Islet precursor cell (in vitro differentiated cells): ENCODE results near the gene IL17C.
"Not testable (repeated sequence)": the region's sequence is repeated elsewhere in the genome, so short reads cannot be mapped to it uniquely, and the experiment has no call there.

Experiments
- DNase-seq: peaks from one replicate; pipeline ENCODE4 v3.0.0-alpha.2; 2018

IL17C gene, protein sequence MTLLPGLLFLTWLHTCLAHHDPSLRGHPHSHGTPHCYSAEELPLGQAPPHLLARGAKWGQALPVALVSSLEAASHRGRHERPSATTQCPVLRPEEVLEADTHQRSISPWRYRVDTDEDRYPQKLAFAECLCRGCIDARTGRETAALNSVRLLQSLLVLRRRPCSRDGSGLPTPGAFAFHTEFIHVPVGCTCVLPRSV

DNA sequence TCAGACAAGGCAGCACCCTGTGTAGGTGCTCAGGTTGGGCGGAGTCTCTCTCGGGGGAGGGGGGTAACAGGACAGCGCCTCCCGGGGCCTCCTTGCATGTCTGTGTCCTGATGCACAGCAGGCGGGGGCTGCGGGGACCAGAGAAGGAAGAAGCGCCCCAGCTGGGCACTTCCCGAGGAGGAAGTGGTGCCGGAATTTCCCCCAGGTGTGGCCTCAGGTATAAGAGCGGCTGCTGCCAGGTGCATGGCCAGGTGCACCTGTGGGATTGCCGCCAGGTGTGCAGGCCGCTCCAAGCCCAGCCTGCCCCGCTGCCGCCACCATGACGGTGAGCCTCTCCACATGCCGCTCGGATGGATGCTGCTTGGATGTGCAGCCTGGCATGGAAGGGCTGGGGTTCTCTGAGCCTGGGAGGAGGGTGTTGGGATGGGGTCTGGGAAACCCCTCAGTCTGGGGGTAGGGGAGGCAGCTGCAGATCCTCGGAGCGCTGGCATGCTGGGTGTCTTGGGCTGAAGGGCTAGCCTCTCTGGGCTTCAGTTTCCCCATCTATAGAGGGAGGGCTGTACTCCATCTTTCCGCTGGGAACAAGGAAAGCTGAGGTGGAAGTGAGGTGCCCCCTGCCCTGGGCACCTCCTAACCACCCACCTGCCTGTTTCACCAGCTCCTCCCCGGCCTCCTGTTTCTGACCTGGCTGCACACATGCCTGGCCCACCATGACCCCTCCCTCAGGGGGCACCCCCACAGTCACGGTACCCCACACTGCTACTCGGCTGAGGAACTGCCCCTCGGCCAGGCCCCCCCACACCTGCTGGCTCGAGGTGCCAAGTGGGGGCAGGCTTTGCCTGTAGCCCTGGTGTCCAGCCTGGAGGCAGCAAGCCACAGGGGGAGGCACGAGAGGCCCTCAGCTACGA lies at the start of gene IL17C:
IL17C (plus strand) TSS at position 250 of the 908 bp plus-strand sequence; CDS start at position 320, 70 bp downstream.
- DNase-seq = no peak

DNA sequence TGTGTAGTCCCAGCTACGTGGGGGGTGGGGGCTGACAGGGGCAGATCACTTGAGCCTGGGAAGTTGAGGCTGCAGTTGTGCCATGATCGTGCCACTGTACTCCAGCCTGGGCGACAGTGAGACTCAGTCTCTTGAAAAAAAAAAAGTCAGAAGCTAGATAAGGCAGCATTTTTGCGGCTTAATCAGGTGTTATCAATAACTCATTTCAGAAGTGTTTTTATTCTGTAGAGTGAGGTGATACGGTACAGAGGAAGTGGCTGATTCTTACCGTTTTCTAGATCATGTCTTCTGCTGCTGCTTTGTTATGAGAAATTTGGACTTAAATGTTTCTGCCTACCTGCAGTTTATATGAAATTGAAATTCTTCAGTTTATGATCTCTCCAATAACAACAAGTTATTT lies 49.6 kb upstream of the IL17C start:
- DNase-seq = no peak

DNA sequence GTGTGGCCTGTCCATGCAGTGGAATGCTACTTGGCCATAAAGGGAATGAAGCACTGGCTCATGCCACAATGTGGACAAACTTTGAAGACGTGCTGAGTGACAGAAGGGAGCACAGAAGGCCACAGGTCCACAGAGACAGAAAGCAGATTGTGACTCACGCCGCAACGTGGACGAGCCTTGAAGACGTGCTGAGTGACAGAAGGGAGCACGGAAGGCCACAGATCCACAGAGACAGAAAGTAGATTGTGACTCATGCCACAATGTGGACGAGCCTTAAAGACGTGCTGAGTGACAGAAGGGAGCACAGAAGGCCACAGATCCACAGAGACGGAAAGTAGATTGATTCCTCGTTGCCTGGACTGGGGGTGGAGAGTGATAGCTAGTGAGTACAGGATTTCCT lies 48.9 kb upstream of the IL17C start:
- no peak for DNase-seq

DNA sequence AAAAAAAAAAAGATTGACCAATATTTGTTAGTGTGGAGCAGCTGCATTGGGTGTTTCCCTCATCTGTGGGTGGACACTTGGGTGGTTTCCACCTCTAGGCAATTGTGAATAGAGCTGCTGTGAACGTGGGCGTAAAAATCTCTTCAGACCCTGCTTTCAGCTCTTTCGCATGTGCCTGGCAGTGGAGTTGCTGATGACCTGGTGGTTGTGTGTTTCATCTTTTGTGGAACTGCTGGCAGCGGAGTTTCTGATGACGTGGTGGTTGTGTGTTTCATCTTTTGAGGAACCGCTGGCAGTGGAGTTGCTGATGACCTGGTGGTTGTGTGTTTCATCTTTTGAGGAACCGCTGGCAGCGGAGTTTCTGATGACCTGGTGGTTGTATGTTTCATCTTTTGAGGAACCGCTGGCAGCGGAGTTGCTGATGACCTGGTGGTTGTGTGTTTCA lies 46.8 kb upstream of the IL17C start:
- DNase-seq = no peak

DNA sequence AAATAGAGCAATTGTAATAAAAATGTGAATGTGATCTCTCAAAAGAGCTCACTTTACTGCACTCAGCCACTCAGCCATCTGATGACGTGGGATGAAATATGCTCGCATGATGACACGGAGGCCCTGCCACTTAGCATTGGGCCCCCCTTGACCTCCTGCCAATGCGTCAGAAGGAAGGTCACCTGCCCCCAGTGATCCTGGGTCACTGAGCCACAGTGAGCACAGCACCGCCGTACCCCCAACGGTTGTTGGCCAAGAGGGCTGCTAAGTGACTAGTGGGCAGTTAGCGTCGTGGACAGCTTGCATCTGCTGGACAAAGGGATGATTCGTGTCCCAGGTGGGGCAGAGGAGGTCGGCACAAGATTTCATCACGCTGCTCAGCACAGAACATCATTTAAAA lies 45.3 kb upstream of the IL17C start:
- DNase-seq = no peak

DNA sequence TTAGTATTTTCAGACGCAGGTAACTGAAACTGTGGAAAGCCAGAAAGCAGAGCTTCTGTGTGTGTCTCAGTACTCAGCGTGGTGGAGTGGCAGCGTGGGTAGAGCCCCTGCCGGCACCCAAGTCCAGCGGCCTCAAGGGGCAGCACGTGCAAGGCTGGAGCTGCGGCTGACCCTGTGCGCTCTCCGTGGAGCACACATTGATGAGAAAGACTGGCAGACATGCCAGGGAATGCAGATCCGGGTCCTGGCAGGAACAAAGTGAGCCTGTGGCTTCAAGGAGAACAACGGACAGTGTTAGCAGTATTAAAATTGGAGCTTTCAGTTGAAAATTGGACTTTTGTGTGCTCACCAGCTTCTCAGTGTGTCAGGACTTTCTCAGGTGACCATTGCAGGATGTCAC lies 44.9 kb upstream of the IL17C start:
- no peak for DNase-seq

DNA sequence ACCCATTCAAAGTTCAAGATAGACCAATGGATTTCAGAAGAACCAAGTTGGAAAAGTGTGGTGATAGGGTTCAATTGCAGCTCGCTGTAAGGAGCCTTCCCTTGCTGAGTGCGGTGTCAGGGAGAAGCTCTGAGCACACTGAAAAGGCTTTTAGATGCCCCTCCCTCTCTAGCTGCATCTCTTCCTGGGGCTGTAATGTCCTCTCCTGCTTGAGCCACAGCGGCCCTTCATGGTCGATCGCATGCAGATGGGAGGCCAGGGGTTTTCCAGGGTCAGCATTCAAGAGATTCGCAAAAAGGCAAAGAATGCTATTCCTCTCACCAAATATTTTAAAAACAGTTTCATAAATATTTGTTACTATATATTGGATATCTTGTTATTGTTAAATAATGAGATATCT lies 44.5 kb upstream of the IL17C start:
- DNase-seq = no peak

DNA sequence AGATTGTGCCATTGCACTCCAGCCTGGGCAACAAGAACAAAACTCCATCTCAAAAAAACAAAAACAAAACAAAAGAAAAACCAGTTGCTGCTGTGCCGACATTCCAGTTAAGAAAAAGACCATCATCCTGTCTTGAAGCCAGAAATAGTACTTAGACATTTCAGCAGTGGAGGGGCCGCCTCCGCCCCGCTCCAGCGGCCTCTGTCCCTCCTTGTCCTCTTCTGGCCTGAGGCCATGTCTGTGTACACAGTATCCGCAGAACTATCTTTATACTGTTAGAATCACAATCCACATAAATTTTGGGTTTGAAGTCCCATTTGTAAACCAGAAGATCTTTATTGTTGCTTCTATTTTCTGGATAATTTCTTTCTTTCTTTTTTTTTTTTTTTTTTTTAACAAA lies 43.3 kb upstream of the IL17C start:
- no peak for DNase-seq

DNA sequence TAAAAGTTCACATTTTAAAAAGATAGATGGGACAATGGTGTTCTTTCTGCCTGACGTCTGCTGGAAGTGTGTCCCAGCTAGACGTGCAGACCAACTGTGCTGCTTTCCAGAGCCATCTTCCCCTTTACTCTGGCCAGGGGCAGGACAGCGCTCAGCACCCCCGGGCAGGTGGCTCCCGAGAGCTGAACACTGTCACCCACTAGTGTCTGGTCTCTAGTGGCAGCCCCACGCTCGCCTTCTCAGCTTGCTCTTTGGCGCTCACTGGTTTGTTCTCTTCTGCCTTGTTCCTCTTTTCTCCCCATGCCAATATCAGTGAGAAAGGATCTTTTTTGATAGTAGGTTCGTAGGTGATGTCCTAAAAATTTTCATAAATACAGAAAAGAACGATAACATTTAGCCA lies 42.5 kb upstream of the IL17C start:
- no peak for DNase-seq

DNA sequence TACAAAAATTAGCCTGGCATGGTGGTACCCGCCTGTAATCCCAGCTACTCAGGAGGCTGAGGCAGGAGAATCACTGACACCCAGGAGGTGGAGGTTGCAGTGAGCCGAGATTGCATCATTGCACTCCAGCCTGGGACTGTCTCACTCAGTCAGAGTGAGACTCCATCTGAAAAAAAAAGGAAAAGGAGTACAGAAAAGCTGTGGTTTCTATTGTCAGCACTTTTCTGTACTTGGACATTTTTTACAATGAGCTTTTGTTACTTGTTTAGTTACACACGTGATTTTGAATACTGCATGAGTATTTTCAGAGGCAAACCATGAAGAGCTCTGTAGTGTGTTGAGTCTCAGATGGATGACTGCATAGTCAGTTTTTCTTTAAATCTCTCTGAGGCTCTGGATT lies 41.9 kb upstream of the IL17C start:
- no peak for DNase-seq

DNA sequence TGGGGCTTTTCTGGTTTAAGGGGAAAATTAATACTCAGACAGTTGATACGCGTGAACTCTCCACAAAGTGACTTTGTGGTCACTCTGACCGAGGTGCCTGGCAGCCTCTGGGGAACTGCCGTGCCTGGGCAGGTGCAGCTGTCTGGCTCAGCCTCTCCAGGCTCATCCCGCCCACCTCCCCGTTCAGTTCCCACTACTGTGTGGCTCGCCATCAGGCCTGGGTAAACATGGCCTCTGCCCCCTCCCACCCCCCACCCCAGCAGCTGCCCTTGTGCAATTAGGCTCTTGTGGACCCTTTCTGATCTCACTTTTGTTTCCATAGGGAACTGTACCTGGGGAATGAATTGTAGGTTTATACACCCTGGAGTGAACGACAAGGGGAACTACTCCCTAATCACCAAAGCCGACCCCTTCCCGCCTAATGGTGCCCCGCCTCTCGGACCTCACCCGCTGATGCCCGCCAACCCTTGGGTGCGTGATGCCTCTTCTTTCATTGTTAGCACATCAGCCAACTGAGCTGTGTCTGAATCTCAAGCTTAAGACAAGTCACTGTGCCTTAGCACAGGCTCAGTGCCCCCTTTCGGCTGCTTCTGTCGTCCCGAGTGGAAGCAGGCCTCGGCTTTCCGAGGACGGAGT lies 40.4 kb upstream of the IL17C start:
- DNase-seq = no peak

DNA sequence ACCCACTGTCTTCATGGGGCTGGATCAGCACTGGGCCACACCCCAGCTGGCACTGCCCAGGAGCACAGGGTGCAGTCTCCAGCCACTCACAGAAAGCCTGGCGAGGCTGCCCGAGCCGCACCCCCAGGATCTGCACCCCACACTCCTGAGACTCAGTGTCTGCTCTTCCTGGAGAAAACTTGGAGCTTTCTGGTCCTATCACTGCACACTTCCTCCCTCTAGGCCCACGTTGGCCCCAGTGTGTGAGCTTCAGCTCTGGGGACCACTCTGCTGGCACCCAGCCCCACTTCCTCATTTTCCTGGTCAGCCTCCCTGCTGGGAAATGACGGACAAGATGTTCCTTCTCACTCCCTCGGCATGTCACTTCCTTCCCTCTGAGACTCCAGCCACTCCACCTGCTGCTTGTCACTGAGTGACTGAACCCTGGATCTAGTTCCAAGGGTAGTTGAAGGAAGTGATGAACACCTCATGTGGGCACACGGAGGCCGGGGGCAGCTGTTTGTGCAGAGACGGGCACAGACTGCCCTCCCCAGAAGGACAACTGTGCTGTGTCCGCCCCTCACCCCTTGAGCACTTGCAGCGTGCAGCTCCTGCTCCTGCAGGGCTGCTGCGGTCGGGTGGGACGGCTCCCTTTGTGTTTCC lies 39.2 kb upstream of the IL17C start:
- DNase-seq = no peak

DNA sequence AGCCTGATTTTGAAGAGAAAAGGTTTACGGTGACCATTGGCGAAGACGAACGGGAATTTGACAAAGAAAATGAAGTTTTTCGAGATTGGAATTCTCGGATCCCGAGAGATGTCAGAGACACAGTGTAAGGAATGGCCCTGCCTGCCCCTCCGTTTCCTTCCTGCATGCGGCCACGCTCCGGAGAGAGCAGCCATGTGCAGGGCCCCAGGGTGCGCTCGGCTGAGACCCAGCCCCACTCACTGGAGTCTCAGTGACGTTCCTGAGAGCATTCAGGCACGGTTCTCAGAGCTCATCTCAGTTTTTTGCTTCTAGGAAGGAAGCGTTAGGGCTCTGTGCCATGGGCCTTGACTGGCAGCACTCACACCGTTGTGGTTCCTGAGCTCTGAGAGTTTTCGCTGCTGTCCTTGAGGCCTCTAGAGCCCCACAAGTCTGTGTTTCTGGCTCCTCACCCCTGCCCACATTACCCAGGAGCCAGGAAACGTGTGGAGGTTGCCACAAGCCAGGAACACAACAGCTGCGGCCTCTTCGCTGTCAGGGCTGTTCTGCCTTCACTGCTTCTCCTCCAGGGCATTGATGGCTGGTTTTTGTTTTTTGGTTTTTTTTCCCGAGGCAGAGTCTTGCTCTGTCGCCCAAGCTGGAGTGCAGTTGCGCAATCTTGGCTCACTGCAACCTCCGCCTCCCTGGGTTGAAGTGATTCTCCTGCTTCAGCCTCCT lies 38.4 kb upstream of the IL17C start:
- no peak for DNase-seq

DNA sequence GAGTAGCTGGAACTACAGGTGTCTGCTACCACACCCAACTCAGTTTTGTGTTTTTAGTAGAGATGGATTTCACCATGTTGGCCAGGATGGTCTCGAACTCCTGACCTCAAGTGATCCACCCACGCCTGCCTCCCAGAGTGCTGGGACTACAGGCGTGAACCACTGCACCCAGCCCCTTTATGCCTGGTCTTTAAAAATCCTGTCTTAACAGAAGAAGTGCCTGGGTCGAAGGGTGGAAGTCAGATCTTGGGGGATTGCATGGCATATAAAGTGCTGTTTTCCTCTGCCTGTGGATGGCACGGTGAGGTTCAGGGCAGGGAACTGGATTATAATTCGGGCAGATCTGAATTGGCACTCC lies 37.9 kb upstream of the IL17C start:
- no peak for DNase-seq

DNA sequence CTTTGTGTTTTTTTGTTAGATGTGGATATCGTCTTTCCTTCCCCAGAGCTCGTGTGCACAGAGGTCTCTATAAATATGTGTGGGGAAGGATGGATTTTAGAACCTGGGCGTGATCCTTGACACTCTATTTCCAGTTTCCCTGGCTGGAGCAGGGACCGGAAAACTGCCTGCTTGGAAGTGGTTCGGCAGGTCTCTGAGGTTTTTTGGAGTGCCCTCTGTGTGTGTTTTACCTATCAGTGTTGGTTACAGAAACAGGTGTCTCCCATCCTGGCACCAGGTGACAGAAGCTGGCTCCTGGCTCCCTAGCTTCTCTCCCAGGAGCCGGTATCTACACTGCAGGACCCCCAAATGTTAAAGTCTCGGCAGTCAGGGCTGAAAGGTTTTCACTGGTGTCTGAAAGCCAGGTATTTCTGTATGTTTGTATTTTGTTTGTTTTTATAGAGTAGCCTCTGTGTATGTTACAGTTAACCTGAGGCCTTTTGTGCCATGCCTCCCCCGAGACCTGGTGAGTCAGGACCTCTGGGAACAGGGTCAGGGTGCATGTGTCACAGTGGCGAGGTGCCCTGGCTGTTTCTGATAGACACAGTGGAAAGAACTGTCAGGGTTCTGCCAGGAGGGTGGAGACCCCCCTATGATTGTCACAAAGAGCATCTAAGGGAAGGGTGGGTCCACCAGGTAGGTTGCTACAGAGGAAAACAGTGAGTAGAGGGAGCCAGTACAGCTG lies 36.9 kb upstream of the IL17C start:
- no peak for DNase-seq

DNA sequence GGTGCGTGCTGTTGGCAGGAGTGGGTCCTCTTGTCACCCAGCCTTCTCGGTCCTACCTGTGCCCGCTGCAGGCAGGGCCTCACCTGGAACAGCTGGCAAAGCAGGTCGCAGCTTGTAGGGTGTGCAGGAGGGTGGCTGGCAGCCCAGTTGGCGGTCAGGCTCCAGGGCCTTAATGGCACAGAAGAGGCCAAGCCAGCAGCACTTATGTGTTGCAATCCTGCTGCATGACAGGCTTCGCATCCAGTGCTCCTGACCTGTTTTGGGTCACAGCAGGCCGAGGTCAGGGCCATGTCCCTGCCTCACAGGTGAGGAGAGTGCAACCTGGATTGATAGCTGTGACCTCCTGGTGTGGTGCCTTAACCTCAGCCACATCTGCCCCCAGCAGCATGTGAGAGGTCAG lies 36.3 kb upstream of the IL17C start:
- no peak for DNase-seq

DNA sequence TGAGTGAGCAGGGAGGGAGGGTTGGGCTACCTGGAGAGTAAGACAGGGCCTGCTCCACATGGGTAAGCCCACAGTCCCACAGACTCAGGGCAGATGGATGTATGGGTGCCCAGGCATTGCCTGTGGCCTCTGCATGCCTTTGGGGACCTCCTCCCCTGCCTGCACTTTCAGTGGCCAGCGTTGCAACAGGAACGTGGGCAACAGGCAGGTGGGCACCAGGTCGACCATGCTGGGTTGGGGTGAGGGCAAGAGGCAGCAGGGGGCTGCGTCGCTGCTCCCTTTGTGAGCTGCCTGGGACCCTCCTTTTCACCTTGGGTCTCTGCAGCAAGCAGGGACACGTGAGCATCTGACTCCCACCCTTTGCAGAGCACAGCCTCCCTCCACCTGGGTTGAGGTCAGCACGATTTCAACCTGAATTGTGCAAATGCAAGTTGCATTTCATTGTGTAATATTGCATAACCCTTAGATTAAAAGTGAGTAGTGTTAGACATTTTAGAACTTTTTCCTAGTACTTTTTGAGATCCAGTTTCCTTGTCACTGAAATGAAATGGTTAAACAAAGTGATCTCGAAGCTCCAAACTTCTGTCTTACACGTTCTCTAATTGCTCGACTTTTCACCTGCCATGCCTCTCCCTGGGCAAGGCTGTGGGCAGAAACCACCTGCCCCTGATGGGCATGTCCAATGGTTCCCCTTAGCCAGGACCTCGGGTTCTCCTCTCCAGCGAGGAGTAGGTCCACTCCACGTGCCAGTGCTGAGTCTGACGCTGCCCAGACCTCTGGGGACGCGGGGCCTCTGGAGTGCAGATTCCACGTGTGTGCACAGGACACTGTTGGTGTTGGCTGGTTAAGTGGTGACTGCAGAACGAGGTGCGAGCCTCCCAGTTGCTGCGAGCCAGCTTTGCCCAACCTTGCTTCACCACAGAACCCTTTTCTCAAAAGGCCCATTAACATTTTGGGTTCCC lies 32.9 kb upstream of the IL17C start:
- DNase-seq = no peak

DNA sequence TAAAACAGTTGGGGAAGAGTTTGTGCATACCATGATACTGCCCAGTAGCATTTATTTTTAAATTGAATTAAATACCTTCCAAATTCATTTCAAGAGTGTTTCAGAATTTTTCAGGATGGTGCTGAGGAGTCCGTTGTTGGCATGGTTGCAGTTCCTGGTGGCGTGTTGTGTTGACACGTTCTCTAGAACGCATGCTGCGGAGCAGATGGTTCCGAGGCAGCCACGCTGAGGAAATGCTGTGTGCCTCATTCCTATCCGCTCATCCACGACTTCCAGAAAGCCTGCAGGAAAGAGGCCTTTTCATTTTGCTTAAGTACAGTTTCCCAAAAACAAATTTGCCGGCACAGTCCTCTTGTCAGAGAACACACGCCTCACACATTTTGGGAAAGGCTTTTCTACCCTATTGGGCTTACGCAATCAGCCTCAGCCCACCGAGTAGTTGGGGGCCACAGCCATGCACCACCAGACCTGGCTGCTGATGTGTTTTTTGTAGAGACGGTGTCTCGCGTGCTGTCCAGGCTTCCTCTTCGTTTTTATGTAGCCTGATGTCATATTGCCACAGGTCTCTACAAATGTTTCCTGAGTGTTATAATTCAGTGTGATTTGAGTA lies 32.1 kb upstream of the IL17C start:
- DNase-seq = no peak

DNA sequence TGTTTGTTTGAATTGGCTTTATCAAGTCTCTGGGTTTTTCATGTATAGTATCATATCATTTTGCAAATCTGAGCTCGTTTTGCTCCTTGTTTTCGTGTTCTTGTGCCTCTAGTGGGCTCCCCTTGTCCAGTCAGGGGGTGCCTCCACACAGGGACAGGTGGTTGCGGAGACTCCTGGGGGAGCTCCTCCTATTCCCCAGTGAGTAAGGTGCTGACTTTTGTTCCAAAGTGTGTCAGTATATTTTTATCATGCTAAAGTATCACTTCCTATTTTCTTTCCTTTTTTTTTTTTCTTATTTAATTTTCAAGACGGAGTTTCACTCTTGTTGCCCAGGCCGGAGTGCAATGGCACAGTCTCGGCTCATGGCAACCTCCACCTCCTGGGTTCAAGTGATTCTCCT lies 30.3 kb upstream of the IL17C start:
- DNase-seq = no peak

DNA sequence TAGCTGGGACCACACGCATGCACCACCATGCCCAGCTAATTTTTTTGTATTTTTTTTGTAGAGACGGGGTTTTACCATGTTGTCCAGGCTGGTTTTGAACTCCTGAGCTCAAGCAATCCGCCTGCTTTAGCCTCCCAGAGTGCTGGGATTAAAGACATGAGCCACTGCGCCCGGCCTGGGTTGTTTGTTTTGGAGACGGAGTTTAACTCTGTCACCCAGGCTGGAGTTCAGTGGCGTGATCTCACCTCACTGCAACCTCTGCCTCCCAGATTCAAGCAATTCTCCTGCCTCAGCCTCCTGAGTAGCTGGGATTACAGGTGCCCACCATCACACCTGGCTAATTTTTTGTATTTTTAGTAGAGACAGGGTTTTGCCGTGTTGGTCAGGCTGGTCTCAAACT lies 28.9 kb upstream of the IL17C start:
- not testable (repeated sequence) for DNase-seq

DNA sequence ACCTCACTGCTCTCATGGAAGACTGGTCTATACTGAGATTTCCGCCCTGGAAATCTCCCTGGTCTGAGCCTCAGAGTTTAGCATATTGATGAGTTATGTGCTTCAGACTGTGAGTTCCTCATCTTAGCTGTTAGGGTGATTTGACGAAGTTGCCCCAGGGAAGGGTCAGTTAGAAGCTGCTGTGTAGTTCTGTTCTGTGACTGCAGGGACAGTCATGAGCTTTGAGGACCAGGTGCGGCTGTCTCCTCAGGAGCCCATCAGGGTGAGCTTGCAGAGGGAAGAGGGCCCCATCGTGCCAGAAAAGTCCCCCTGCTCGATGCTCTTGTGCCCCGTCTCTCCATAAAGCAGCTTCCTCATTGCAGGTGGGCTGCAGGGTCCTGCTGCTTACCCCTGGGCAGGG lies 28.3 kb upstream of the IL17C start:
- no peak for DNase-seq
